ENCODE measurements around the gene COQ6.
"Not testable (repeated sequence)": the region's sequence is repeated elsewhere in the genome, so short reads cannot be mapped to it uniquely, and the experiment has no call there.

Gene COQ6

DNA sequence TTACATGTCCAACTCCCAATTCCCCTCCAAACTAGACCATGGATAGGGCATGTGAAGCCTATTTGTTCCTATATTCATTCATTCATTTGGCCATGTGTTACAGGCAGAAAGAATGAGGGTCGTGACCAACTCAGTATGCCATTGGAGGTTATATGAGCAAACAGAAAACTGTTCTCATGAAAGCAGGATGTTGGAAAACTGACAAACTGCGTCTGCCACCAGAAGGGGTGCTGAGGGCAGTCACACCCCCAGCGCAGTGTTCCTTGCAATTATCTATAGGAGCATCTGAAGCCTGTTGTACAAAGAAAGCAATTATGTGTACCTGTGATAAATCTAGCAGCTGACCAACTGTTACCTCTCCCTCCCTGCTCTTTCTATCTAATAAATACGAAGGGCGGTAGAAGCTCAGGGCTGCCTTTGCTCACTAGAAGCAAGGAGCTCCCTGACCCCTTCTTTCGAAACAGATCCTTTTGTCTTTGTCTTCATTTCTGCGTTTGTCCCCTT is 47.9 kb downstream of the COQ6 start:
- no peak overlapping the region for H3K27ac ChIP-seq
- no peaks in the 10 kb centered on the region for H3K27me3 ChIP-seq (ENCODE audit: insufficient read depth, low read depth, severe bottlenecking)
- TF ChIP-seq, protein P1, sequence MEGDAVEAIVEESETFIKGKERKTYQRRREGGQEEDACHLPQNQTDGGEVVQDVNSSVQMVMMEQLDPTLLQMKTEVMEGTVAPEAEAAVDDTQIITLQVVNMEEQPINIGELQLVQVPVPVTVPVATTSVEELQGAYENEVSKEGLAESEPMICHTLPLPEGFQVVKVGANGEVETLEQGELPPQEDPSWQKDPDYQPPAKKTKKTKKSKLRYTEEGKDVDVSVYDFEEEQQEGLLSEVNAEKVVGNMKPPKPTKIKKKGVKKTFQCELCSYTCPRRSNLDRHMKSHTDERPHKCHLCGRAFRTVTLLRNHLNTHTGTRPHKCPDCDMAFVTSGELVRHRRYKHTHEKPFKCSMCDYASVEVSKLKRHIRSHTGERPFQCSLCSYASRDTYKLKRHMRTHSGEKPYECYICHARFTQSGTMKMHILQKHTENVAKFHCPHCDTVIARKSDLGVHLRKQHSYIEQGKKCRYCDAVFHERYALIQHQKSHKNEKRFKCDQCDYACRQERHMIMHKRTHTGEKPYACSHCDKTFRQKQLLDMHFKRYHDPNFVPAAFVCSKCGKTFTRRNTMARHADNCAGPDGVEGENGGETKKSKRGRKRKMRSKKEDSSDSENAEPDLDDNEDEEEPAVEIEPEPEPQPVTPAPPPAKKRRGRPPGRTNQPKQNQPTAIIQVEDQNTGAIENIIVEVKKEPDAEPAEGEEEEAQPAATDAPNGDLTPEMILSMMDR (IDR thresholded peaks at IDR 0.05; ENCODE audit: low read depth, low read length), result no peak
- H3K9me3 ChIP-seq (ENCODE audit: severe bottlenecking), result no peaks in the 10 kb centered on the region
- H3K36me3 ChIP-seq, result no peaks in the 10 kb centered on the region
- no peak overlapping the region for H3K4me3 ChIP-seq (ENCODE audit: low read depth, low read length)
- no peak for DNase-seq

DNA sequence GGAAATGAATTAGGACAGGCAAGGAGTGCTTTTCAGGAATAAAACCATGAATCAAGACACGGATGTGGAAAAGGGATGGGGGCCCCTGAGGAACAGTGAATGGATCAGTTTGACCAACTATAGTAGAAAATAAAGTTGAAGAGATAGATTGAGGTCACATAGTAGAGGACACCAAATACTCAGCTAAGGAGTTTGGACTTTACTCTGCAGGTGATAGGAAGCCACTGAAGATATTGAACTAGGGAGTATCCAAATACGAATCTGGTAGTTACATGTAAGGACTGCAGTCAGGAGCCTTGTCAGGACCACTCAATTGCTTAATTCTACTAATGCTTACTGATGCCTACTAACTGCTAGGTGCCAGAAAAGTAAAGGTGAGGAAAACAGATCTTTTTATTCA is 48.6 kb downstream of the COQ6 start:
- H3K36me3 ChIP-seq, result no peaks in the 10 kb centered on the region
- H3K27me3 ChIP-seq (ENCODE audit: insufficient read depth, low read depth, severe bottlenecking), result no peaks in the 10 kb centered on the region
- no peaks in the 10 kb centered on the region for H3K9me3 ChIP-seq (ENCODE audit: severe bottlenecking)
- no peak overlapping the region for H3K27ac ChIP-seq
- H3K4me3 ChIP-seq (ENCODE audit: low read depth, low read length), result no peak overlapping the region
- TF ChIP-seq, protein P1 (IDR thresholded peaks at IDR 0.05; ENCODE audit: low read depth, low read length), result no peak
- no peak for DNase-seq

DNA sequence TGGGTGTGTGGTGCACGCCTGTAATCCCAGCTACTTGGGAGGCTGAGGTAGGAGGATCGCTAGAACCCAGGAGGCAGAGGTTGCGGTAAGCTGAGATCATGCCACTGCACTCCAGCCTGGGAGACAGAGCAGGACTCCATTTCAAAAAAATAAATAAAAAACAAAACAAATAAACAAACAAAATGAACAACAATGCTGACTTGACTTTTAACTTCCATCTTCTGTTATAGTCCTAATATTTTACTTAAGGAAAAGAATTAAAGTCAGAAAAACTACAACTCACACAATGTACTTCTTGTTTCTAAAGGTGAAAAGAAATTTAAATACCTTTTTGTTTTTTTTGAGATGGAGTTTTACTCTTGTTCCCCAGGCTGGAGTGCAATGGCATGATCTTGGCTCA is 55.6 kb downstream of the COQ6 start:
- DNase-seq; H3K36me3 ChIP-seq; H3K27ac ChIP-seq; H3K27me3 ChIP-seq (ENCODE audit: insufficient read depth, low read depth, severe bottlenecking); H3K4me3 ChIP-seq (ENCODE audit: low read depth, low read length); H3K9me3 ChIP-seq (ENCODE audit: severe bottlenecking): not testable (repeated sequence)

DNA sequence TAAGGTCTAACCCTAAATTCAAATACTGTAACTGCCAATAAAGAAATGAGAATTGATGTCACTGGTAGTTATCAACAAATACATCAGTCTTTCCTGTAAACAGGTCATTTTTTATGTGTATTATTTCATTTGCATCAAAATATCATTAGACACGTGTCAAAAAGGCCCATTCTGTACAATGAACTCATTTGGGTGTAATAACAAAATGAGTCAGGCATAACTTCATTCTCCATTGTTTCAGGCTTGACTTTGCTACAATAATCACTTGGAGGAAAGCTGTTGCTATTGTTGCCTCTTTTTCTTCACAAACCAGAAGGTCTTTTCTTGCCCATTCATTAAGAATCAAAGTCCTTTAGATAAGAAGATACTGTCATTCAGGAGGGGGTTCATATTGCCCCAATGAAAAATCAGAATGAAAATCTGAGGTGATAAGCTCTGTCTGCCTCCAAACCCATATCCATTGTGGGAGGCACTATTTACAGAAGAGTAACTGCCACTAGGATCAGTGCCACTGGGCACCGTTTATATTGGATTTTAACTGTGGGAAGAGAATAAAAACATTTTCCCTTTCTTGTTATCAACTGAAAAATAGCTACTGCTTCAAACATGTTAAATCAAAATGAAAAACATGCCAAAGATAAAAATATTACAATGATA is 58.9 kb downstream of the COQ6 start:
- no peaks in the 10 kb centered on the region for H3K27me3 ChIP-seq (ENCODE audit: insufficient read depth, low read depth, severe bottlenecking)

More for the DNA sequence above, 58.9 kb downstream of the COQ6 start:
- Histone ChIP-seq H3K27ac (no peak overlapping the region), H3K9me3 (ENCODE audit: severe bottlenecking) (no peaks in the 10 kb centered on the region), H3K4me3 (ENCODE audit: low read depth, low read length) (no peak overlapping the region), H3K36me3 (no peaks in the 10 kb centered on the region)
- no peak for DNase-seq
- TF ChIP-seq, protein P1 (IDR thresholded peaks at IDR 0.05; ENCODE audit: low read depth, low read length), result no peak
